Endometrial microvascular endothelial cells (primary cell): ENCODE results near the gene NAA15. TPM values are rescaled to one million over a fixed set of nuclear protein-coding genes. Genes with fewer than 3 reads are reported as not detected.
"Not testable (repeated sequence)": the region's sequence is repeated elsewhere in the genome, so short reads cannot be mapped to it uniquely, and the experiment has no call there.

Experiments
- in situ Hi-C: cut with HindIII; loops from 2 replicates; pipeline ENCODE4 v1.10.0; 2017; ENCODE audit warnings: low sequenced_read_pairs, low pct_unique_long_range_greater_than_20kb; ENCODE audit errors: inconsistent ontology term
- total RNA-seq: library from RNA; depleted of rRNA; stranded (reverse); fragments of >200 nt; gene quantifications from one replicate; pipeline ENCODE4 v1.2.3, GENCODE V29; 2015; ENCODE audit errors: inconsistent ontology term

The NAA15 gene
- total RNA-seq, 1 donor from 2014 or later, result 45.8 TPM

- in situ Hi-C loops, result not testable (repeated sequence)
Measured at GRCh38 chr4:139464512-139464911, 163.2 kb downstream of the NAA15 start.

- in situ Hi-C loops, result no loop called here
Measured at GRCh38 chr4:139465922-139466321, 164.6 kb downstream of the NAA15 start.

GRCh38 chr4:139468756-139469155 is 167.5 kb downstream of the NAA15 start:
- in situ Hi-C loops, result not testable (repeated sequence)

DNA sequence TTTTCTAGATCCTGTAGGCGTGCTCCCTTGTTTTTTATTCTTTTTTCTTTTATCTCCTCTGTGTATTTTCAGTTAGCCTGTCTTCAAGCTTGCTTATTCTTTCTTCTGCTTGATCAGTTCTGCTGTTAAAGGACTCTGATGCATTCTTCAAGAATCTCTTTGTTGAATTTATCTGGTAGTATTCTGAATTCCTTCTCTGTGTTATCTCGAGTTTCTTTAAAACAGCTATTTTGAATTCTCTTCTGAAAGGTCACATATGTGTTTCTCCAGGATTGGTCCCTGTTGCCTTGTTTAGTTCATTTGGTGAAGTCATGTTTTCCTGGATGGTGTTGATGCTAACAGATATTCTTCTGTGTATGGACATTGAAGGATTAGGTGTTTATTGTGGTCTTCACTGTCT is 167.9 kb downstream of the NAA15 start:
- in situ Hi-C loops, result no loop called here

Other genes with a start within 250 kb of the NAA15 start
- gene ELF2, start 124.3 kb upstream of the NAA15 start, total RNA-seq, result 18.9 TPM
- gene MGARP, start 21.3 kb upstream of the NAA15 start, total RNA-seq, result 2.4 TPM
- 96.1 TPM for gene NDUFC1, start 972 bp downstream of the NAA15 start, total RNA-seq
- gene RAB33B, start 152.6 kb downstream of the NAA15 start, total RNA-seq, result 13.6 TPM